ENCODE results near the gene RALGPS1.

DNA sequence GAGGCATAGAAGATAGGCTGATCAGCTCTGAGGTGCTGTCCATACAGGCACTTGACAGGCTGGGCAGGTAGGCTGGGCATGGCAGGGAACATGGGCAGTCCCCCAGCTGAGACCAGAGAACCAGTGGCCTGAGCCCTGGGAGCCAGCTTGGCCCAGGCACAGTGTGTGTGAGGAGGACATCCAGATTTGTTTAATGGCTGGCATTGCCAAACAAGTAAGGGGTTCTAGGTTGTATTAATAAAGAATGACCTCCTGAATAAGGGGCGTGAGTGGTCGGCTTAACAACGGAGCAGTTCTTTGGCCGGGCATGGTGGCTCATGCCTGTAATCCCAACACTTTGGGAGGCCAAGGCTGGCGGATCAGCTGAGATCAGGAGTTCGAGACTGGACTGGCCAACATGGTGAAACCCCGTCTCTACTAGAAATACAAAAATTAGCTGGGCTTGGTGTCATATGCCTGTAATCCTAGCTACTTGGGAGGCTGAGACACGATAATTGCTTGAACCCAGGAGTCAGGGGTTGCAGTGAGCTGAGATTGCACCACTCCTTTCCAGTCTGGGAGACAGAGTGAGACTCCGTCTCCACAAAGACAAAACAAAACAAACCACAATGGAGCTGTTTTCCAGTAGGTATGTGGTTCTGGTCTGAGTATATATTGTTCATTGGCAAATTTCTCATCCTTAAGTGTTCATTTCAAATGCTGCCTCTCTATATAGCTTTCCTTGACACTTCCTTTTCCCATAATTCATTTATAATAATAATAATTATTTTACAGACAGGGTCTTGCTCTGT is 151.7 kb downstream of the RALGPS1 start:
- TF ChIP-seq, protein P1, sequence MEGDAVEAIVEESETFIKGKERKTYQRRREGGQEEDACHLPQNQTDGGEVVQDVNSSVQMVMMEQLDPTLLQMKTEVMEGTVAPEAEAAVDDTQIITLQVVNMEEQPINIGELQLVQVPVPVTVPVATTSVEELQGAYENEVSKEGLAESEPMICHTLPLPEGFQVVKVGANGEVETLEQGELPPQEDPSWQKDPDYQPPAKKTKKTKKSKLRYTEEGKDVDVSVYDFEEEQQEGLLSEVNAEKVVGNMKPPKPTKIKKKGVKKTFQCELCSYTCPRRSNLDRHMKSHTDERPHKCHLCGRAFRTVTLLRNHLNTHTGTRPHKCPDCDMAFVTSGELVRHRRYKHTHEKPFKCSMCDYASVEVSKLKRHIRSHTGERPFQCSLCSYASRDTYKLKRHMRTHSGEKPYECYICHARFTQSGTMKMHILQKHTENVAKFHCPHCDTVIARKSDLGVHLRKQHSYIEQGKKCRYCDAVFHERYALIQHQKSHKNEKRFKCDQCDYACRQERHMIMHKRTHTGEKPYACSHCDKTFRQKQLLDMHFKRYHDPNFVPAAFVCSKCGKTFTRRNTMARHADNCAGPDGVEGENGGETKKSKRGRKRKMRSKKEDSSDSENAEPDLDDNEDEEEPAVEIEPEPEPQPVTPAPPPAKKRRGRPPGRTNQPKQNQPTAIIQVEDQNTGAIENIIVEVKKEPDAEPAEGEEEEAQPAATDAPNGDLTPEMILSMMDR (IDR thresholded peaks at IDR 0.05), result no peak
- no peak for TF ChIP-seq POLR2A (IDR thresholded peaks at IDR 0.05)
